Astrocyte of the cerebellum (primary cell): ENCODE results near the gene TAF6L.
"Not testable (repeated sequence)": the region's sequence is repeated elsewhere in the genome, so short reads cannot be mapped to it uniquely, and the experiment has no call there.

Source experiments
- DNase-seq: peaks from one replicate; pipeline ENCODE4 v3.0.0-alpha.2; 2011; ENCODE audit warnings: low read depth
- H3K4me3 ChIP-seq: 2 replicates; pipeline ENCODE4 v1.5.1; 2011; ENCODE audit warnings: mild to moderate bottlenecking, low read depth, low read length, moderate library complexity
- in situ Hi-C: cut with HindIII; loops from 2 replicates; pipeline ENCODE4 v1.10.0; 2017; ENCODE audit warnings: low sequenced_read_pairs
- TF ChIP-seq, protein P1 (sequence below): IDR thresholded peaks from 2 replicates; pipeline ENCODE4 v1.5.1; 2012; ENCODE audit warnings: low read length, low read depth, moderate library complexity, mild to moderate bottlenecking; ENCODE audit errors: missing control alignments

The TAF6L gene

DNA sequence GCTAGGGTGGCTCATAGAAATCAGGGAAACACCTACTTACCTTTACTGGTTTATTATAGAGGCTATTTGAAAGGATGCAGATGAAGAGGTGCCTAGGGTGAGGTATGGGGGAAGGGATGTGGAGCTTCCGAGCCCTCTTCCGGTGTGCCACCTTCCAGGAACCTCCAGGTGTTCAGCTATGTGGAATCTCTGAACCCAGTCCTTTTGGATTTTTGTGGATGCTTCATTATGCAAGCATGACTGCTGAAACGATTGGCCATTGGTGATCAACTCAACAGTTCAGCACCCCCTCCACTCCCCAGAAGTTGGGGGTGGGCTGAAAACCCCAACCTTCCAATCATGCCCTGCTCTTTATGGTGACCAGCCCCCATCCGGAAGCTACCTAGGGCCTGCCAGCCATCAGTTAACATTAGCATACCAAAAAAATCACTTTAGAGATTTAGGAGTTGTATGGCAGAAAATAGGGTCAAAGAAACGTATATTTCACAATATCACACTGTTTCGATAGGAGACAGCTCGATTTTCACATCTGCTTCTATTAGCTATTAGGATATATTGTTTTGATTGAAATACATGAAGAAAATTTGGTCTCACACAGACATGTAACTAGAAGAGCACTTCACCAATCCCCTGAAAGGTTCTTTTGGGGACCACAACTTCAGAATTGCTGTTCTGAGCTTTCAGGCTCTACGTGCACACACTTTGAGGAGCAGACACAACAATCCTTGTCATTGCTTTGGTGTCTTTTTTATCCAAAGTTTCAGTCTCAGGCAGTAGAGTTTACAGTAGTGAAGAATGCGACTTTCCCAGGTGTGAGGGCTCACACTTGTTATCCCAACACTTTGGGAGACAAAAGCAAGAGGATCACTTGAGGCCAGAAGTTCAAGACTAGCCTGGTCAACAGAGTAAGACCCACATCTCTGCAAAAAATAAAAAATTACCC is 13.1 kb upstream of the TAF6L start:
- TF ChIP-seq, protein P1, sequence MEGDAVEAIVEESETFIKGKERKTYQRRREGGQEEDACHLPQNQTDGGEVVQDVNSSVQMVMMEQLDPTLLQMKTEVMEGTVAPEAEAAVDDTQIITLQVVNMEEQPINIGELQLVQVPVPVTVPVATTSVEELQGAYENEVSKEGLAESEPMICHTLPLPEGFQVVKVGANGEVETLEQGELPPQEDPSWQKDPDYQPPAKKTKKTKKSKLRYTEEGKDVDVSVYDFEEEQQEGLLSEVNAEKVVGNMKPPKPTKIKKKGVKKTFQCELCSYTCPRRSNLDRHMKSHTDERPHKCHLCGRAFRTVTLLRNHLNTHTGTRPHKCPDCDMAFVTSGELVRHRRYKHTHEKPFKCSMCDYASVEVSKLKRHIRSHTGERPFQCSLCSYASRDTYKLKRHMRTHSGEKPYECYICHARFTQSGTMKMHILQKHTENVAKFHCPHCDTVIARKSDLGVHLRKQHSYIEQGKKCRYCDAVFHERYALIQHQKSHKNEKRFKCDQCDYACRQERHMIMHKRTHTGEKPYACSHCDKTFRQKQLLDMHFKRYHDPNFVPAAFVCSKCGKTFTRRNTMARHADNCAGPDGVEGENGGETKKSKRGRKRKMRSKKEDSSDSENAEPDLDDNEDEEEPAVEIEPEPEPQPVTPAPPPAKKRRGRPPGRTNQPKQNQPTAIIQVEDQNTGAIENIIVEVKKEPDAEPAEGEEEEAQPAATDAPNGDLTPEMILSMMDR = no peak
- H3K4me3 ChIP-seq = no peak overlapping the region
- DNase-seq = no peak
- in situ Hi-C loops = no loop called here

DNA sequence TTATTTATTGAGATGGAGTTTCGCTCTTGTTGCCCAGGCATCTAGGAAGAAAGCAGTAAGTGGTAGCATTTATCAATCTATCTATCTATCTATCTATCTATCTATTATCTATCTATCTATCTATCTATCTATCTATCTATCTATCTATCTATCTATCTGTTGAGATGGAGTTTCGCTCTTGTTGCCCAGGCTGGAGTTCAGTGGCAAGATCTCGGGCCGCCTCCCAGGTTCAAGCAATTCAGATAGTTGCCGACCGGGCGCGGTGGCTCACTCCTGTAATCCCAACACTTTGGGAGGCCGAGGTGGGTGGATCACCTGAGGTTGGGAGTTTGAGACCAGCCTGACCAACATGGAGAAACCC is 10.3 kb upstream of the TAF6L start:
- H3K4me3 ChIP-seq = peak overlapping the region; percentile 60
- DNase-seq, in situ Hi-C loops: not testable (repeated sequence)

DNA sequence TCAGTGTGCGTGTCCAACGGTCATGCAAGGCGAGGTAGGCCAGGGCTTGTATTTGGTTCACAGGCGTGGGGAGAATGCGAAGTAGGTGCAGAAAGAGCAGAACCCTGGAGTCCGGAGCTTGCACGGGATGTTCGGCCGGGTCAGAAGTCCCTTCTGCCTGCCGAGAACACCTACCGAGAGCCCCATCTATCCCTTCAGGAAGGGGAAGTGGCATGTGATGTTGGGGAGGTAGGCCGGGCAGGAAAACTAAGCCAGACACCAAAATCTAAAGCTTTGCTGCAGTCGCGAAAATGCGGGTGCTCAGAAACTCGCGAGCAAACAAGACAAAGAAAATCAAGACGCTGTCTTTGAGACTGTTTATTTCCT is 435 bp upstream of the TAF6L start:
- no peak for DNase-seq

DNA sequence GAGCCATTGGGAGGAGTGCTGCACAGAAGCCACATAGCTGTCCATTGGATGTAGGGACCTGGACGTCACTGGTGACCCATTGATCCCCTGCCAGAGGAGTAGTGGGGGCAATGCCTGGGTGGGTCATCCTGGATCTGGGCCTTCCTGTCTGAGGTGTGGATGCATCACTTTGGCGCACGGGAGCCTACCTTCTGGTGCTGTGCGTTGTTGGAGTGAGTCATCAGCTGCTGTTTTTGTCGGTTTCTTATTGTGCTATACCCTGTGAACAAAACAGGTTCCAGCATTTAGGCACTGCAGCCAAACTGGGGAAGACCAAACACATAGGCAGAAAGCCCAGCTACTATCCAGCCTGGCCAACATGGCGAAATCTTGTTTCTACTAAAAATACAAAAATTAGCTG is 3.2 kb downstream of the TAF6L start:
- TF ChIP-seq, protein P1 = no peak
- in situ Hi-C loops = no loop called here
- no peak for DNase-seq
- no peak overlapping the region for H3K4me3 ChIP-seq

More for the DNA sequence above, 435 bp upstream of the TAF6L start:
- TF ChIP-seq, protein P1 = no peak
- peak overlapping the region; percentile 59 for H3K4me3 ChIP-seq
- in situ Hi-C loops = no loop called here

DNA sequence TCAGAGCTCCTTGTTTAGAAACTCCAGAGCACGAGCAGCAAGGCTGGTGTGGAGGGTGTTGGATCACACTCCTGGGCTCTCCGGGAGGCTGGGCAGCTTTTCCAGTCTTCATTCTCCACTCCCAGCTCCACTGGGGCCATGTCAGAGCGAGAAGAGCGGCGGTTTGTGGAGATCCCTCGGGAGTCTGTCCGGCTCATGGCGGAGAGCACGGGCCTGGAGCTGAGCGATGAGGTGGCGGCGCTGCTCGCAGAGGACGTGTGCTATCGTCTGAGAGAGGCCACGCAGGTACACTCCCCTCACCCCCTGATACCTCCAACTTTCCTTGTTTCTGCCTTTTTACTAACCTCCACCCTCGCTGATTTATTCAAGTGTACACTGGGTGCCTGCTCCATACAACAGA is 4.5 kb downstream of the TAF6L start:
- in situ Hi-C loops = no loop called here
- TF ChIP-seq, protein P1 = no peak
- no peak overlapping the region for H3K4me3 ChIP-seq
- no peak for DNase-seq

DNA sequence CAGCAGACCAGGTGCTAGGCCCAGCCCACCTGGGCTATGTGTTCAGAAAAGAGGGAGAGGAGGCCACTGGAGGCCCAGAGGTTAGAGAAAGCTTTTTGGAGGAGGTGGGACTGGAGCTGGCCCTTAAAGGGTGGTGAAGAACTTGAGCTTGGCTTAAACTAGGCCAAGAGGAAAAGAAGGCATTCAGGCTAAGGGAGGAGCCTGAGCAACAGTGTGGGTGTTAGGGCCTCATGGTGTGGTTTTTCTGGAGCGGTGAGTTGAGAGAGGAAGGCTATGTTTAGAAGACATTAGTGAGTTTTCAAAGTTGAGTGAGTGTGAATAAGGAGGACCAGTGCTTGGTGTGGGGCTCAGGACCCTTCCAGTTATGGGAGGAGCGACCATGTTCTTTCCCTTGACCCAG is 6.2 kb downstream of the TAF6L start:
- in situ Hi-C loops = no loop called here
- DNase-seq = no peak
- no peak overlapping the region for H3K4me3 ChIP-seq
- TF ChIP-seq, protein P1 = no peak

DNA sequence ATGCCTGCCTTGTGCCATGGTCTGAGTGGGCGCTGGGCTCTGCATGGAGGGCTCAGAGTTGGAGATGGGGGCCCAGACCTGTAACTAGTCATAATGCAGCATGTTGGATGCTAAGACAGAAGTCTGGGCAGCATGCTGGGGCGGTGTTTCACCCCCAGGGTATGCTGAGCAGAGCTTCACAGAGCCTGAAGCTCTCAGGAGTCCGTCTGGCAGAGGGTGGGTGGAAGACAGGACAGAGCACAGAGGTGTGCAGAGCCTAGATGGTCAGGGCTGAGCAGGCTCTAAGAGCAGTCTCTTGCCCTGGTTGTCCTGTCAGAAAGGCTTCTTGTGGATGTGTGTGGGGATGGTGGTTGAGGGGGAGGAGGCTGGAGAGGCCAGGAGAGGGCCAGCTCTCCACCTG is 7.2 kb downstream of the TAF6L start:
- no peak overlapping the region for H3K4me3 ChIP-seq
- TF ChIP-seq, protein P1 = no peak
- in situ Hi-C loops = no loop called here
- no peak for DNase-seq
